Activated naive CD4-positive, alpha-beta T cell treated with anti-CD3 and anti-CD28 coated beads, Interleukin-2, amount 50 U/mL, for 24 hours (primary cell): ENCODE measurements around the gene MBNL1.

Source experiments
- H3K27ac Mint-ChIP-seq: one replicate; pipeline ENCODE4 v1.8.0; 2021; ENCODE audit warnings: mild to moderate bottlenecking, mixed read lengths
- H3K27me3 Mint-ChIP-seq: one replicate; pipeline ENCODE4 v1.8.0; 2021; ENCODE audit warnings: mixed read lengths
- H3K36me3 Mint-ChIP-seq: one replicate; pipeline ENCODE4 v1.8.0; 2021; ENCODE audit warnings: mixed read lengths
- H3K4me1 Mint-ChIP-seq: one replicate; pipeline ENCODE4 v1.8.0; 2021; ENCODE audit warnings: mixed read lengths
- H3K4me3 Mint-ChIP-seq: one replicate; pipeline ENCODE4 v1.8.0; 2021; ENCODE audit warnings: mild to moderate bottlenecking, mixed read lengths
- H3K9me3 Mint-ChIP-seq: one replicate; pipeline ENCODE4 v1.8.0; 2021; ENCODE audit warnings: mixed read lengths

MBNL1 gene

DNA sequence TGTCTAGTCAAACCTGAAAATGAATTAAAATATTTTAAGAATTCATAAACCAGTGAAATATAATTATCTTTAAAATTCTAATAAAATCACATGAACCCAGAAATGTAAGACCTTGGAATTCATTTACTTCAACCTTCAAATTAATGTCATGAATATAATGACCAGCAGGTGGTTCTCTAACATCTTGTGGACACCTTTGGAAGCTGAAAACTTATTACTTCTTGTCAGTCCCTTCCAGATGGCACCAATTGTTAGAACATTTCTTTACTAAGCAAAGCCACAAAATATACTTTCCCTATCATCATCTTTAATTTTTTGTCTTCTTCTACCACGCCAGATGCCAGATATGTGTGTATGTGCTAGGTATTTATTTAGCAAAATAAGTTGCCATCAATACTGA is 240.0 kb downstream of the MBNL1 start:
- H3K27me3 Mint-ChIP-seq, result no peaks in the 10 kb centered on the region
- H3K9me3 Mint-ChIP-seq, result no peaks in the 10 kb centered on the region
- peaks cover 3% of the 10 kb centered on the region for H3K4me1 Mint-ChIP-seq
- peaks cover 6% of the 10 kb centered on the region for H3K36me3 Mint-ChIP-seq
- H3K27ac Mint-ChIP-seq, result no peak overlapping the region
- H3K4me3 Mint-ChIP-seq, result no peak overlapping the region

GRCh38 chr3:152511904-152512303 is 243.2 kb downstream of the MBNL1 start:
- no peaks in the 10 kb centered on the region for H3K9me3 Mint-ChIP-seq
- H3K27ac Mint-ChIP-seq, result no peak overlapping the region
- H3K36me3 Mint-ChIP-seq, result peaks cover 4% of the 10 kb centered on the region
- no peak overlapping the region for H3K4me3 Mint-ChIP-seq
- H3K27me3 Mint-ChIP-seq, result no peaks in the 10 kb centered on the region
- H3K4me1 Mint-ChIP-seq, result no peaks in the 10 kb centered on the region

GRCh38 chr3:152513301-152513960 is 244.7 kb downstream of the MBNL1 start:
- no peak overlapping the region for H3K4me3 Mint-ChIP-seq
- no peak overlapping the region for H3K27ac Mint-ChIP-seq
- no peaks in the 10 kb centered on the region for H3K27me3 Mint-ChIP-seq

More at GRCh38 chr3:152513301-152513960, 244.7 kb downstream of the MBNL1 start:
- Mint-ChIP-seq H3K4me1 (no peaks in the 10 kb centered on the region), H3K9me3 (no peaks in the 10 kb centered on the region), H3K36me3 (peaks cover 2% of the 10 kb centered on the region)
